Measurements from ENCODE around the gene MED27. TPM values are rescaled to one million over a fixed set of nuclear protein-coding genes. Genes with fewer than 3 reads are reported as not detected.

The MED27 gene
- total RNA-seq, 1 donor from 2014 or later = 24.1 TPM

GRCh38 chr9:131997076-131997475 is 82.6 kb downstream of the MED27 start:
- no peak overlapping the region for H3K27ac Mint-ChIP-seq (ENCODE audit: unreplicated experiment)
- TF ChIP-seq CTCF (IDR thresholded peaks at IDR 0.05) = no peak
- peaks cover 4% of the 10 kb centered on the region for H3K36me3 Mint-ChIP-seq (ENCODE audit: unreplicated experiment)
- no peak overlapping the region for H3K4me3 Mint-ChIP-seq (ENCODE audit: unreplicated experiment)
- no peaks in the 10 kb centered on the region for H3K9me3 Mint-ChIP-seq (ENCODE audit: unreplicated experiment)
- H3K27me3 Mint-ChIP-seq (ENCODE audit: unreplicated experiment) = no peaks in the 10 kb centered on the region
- DNase-seq (ENCODE audit: extremely low spot score, unreplicated experiment) = no peak
- peaks cover 20% of the 10 kb centered on the region for H3K4me1 Mint-ChIP-seq (ENCODE audit: unreplicated experiment)

- no peaks in the 10 kb centered on the region for H3K27me3 Mint-ChIP-seq (ENCODE audit: unreplicated experiment)
- peaks cover 4% of the 10 kb centered on the region for H3K36me3 Mint-ChIP-seq (ENCODE audit: unreplicated experiment)
- H3K9me3 Mint-ChIP-seq (ENCODE audit: unreplicated experiment) = no peaks in the 10 kb centered on the region
- TF ChIP-seq CTCF (IDR thresholded peaks at IDR 0.05) = no peak
- H3K4me3 Mint-ChIP-seq (ENCODE audit: unreplicated experiment) = no peak overlapping the region
- H3K27ac Mint-ChIP-seq (ENCODE audit: unreplicated experiment) = no peak overlapping the region
- DNase-seq (ENCODE audit: extremely low spot score, unreplicated experiment) = no peak
- H3K4me1 Mint-ChIP-seq (ENCODE audit: unreplicated experiment) = peaks cover 20% of the 10 kb centered on the region
Measured at GRCh38 chr9:131995382-131995781, 84.3 kb downstream of the MED27 start.

- Mint-ChIP-seq H3K27me3 (ENCODE audit: unreplicated experiment) (no peaks in the 10 kb centered on the region), H3K4me1 (ENCODE audit: unreplicated experiment) (peaks cover 14% of the 10 kb centered on the region), H3K27ac (ENCODE audit: unreplicated experiment) (no peak overlapping the region), H3K4me3 (ENCODE audit: unreplicated experiment) (no peak overlapping the region), H3K36me3 (ENCODE audit: unreplicated experiment) (peaks cover 4% of the 10 kb centered on the region), H3K9me3 (ENCODE audit: unreplicated experiment) (no peaks in the 10 kb centered on the region)
- TF ChIP-seq CTCF (IDR thresholded peaks at IDR 0.05) = no peak
- DNase-seq (ENCODE audit: extremely low spot score, unreplicated experiment) = no peak
Measured at GRCh38 chr9:131994364-131995125, 85.1 kb downstream of the MED27 start.

GRCh38 chr9:131992906-131993657 is 86.6 kb downstream of the MED27 start:
- peaks cover 4% of the 10 kb centered on the region for H3K36me3 Mint-ChIP-seq (ENCODE audit: unreplicated experiment)
- H3K4me1 Mint-ChIP-seq (ENCODE audit: unreplicated experiment) = peaks cover 9% of the 10 kb centered on the region
- DNase-seq (ENCODE audit: extremely low spot score, unreplicated experiment) = no peak
- no peaks in the 10 kb centered on the region for H3K9me3 Mint-ChIP-seq (ENCODE audit: unreplicated experiment)
- H3K4me3 Mint-ChIP-seq (ENCODE audit: unreplicated experiment) = no peak overlapping the region
- no peaks in the 10 kb centered on the region for H3K27me3 Mint-ChIP-seq (ENCODE audit: unreplicated experiment)
- no peak for TF ChIP-seq CTCF (IDR thresholded peaks at IDR 0.05)
- no peak overlapping the region for H3K27ac Mint-ChIP-seq (ENCODE audit: unreplicated experiment)

- H3K9me3 Mint-ChIP-seq (ENCODE audit: unreplicated experiment) = no peaks in the 10 kb centered on the region
- H3K4me1 Mint-ChIP-seq (ENCODE audit: unreplicated experiment) = no peaks in the 10 kb centered on the region
- no peak for DNase-seq (ENCODE audit: extremely low spot score, unreplicated experiment)
- no peaks in the 10 kb centered on the region for H3K27me3 Mint-ChIP-seq (ENCODE audit: unreplicated experiment)
- TF ChIP-seq CTCF (IDR thresholded peaks at IDR 0.05) = no peak
- no peak overlapping the region for H3K4me3 Mint-ChIP-seq (ENCODE audit: unreplicated experiment)
- H3K27ac Mint-ChIP-seq (ENCODE audit: unreplicated experiment) = no peak overlapping the region
- H3K36me3 Mint-ChIP-seq (ENCODE audit: unreplicated experiment) = peaks cover 4% of the 10 kb centered on the region
Measured at GRCh38 chr9:131987232-131987631, 92.4 kb downstream of the MED27 start.

All from osteocyte (in vitro differentiated cells).